GM06990 (cell line): Measurements from ENCODE around the gene RAD51.

Experiments
- DNase-seq: peaks from one replicate; pipeline ENCODE4 v3.0.0-alpha.2; 2011; ENCODE audit not compliant: insufficient read length; ENCODE audit errors: extremely low read depth
- H3K27me3 ChIP-seq: replicated peaks from 2 replicates; pipeline ENCODE4 v1.6.0; 2011; ENCODE audit warnings: low read length; ENCODE audit not compliant: control insufficient read depth, insufficient read depth
- H3K36me3 ChIP-seq: 2 replicates; pipeline ENCODE4 v1.5.1; 2011; ENCODE audit warnings: low read length; ENCODE audit not compliant: control insufficient read depth, insufficient read depth
- H3K4me3 ChIP-seq: replicated peaks from 2 replicates; pipeline ENCODE4 v1.5.1; 2011; ENCODE audit warnings: low read depth, mild to moderate bottlenecking, control low read depth, low read length
- TF ChIP-seq, protein P1 (sequence below): IDR thresholded peaks from 2 replicates; pipeline ENCODE4 v1.5.1; 2011; ENCODE audit warnings: low read length, control low read depth, mild to moderate bottlenecking, inconsistent platforms; ENCODE audit not compliant: insufficient read depth, poor library complexity, severe bottlenecking

Gene RAD51

DNA sequence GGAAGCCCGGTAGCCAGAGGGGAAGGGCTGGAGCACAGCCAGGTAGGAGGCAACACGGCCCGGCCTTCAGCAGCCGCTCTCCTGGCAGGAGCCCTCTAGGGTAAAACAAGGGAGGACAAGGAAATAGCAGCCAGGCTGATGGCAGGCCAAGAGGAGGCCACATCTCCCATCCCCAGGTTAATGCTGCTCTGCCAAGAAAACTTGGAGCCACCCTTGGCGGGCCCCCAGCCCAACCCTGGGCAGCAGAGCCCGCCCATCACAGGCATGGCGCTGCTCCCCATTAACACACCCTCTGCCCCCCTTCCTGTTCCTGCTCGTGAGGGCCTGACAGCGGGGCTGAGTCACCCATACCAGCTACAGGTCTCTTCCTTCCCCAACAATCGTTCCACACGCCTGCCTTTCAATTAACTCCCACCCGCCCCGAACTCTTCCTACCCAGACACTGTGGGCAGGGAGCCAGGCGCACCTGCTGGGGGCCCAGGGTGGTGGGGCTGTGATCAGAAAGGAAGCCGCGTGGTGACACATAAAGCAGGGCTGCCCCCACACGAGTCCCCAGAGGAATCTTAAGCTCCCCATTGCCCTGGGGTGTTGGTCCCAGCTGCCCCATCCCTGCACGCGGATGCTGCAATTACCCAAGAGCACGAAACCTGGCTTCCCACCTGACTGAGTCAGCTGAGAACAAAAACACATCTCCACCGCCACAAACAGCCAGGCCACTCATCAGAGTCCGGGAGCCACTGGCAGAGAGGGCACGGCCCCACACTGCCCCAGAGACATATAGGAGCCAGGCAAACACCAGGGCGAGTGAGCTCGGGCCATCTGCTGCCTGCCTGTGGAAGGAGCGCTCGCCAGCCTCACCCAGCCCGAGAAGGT is 74.5 kb downstream of the RAD51 start, which contains the start of gene C15orf62:
C15orf62 (plus strand) TSS at position 707 of the 873 bp plus-strand sequence. CDS start 516 bp downstream, outside the sequence.
- DNase-seq = peak; percentile 85
- Histone ChIP-seq H3K27me3 (no peaks in the 10 kb centered on the region), H3K36me3 (peaks cover 12% of the 10 kb centered on the region), H3K4me3 (no peak within 1 kb of the TSS)
- TF ChIP-seq, protein P1, sequence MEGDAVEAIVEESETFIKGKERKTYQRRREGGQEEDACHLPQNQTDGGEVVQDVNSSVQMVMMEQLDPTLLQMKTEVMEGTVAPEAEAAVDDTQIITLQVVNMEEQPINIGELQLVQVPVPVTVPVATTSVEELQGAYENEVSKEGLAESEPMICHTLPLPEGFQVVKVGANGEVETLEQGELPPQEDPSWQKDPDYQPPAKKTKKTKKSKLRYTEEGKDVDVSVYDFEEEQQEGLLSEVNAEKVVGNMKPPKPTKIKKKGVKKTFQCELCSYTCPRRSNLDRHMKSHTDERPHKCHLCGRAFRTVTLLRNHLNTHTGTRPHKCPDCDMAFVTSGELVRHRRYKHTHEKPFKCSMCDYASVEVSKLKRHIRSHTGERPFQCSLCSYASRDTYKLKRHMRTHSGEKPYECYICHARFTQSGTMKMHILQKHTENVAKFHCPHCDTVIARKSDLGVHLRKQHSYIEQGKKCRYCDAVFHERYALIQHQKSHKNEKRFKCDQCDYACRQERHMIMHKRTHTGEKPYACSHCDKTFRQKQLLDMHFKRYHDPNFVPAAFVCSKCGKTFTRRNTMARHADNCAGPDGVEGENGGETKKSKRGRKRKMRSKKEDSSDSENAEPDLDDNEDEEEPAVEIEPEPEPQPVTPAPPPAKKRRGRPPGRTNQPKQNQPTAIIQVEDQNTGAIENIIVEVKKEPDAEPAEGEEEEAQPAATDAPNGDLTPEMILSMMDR = no peak

DNA sequence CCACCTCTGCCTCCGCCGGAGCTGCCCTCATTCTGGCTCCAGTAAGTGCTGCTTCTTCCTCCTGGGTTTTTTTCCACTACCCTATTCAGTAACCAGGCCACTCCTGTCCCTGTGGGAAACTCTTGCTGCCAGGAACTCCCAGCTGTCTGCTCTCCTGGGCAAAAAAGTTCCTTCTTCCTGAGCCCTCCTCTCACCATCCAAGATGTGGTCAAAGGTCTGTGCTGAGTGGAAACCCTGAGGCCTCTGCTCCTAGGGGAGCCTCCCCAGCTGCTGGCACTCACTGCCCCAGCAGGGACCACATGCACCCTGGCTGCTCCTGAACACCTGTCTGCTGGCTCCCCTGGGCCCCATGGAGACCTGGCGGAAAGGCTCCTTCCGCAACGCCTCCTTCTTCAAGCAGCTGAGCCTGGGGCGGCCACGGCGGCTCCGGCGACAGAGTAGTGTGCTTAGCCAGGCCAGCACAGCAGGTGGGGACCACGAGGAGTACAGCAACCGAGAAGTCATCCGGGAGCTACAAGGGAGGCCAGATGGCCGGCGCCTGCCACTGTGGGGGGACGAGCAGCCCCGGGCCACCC is 75.3 kb downstream of the RAD51 start:
- TF ChIP-seq, protein P1 = no peak
- peaks cover 16% of the 10 kb centered on the region for H3K36me3 ChIP-seq
- no peaks in the 10 kb centered on the region for H3K27me3 ChIP-seq
- no peak overlapping the region for H3K4me3 ChIP-seq
- no peak for DNase-seq

DNA sequence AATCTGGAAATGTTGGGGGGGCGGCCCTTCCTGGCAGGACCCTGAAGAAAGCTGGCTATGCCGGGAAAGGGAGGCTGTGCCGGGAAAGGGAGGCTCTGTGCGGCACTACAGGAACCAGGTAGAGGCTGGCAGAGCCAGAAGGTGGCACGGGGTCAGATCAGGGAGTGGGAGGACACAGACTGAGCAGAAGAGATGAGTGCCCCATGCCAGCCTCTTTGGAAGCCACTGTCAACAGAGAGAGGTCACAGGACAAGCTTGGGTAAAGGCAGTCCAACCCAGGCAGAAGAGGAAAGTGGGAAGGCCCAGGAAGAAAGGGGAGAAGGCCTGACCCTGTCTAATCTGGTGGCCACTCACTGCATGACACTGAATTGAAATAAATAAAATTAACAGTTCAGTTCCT is 76.3 kb downstream of the RAD51 start:
- Histone ChIP-seq H3K4me3 (no peak overlapping the region), H3K36me3 (peaks cover 26% of the 10 kb centered on the region), H3K27me3 (no peaks in the 10 kb centered on the region)
- no peak for DNase-seq
- TF ChIP-seq, protein P1 = no peak

DNA sequence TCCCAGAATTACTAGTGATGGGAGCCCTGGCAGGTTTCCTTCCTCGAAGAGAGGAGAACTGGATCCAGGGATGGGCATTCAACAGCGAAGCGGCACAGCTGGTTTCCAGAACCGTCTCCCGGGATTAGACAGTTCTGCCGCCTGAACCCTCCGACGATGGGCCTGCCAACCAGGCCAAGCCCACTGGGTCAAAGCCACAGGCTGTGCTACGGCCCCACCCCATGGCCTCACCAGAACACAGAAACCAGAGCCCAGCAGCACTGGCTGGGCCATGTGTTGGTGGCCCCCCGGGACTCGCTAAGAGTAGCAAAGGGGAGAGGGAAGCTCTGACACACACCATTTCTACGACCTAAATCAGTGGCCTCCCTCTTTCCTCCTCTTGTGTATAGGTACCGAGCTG is 77.0 kb downstream of the RAD51 start:
- no peak for DNase-seq
- H3K36me3 ChIP-seq = peaks cover 29% of the 10 kb centered on the region
- H3K4me3 ChIP-seq = no peak overlapping the region
- no peaks in the 10 kb centered on the region for H3K27me3 ChIP-seq
- TF ChIP-seq, protein P1 = no peak

DNA sequence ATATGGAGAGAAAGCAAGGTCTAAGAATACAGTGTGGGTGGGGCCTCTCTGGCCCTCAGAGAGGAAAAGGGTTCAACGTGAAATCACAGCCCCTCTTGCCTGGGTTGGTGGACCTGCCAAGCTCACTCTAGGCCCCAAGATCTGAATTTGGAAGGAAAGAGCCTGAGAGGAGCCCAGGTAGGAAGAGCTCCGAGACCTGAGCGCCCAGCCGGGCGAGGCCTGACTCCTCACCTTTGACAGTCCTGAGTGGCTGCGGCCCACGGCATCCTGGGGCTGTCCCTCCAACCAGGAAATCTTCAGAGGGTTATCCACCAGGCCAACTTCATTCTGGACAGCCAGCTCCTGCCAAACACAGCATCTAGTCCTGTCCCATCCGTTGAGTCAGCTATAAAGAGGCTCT is 78.5 kb downstream of the RAD51 start:
- TF ChIP-seq, protein P1 = no peak
- H3K4me3 ChIP-seq = no peak overlapping the region

More for the DNA sequence above, 78.5 kb downstream of the RAD51 start:
- peaks cover 24% of the 10 kb centered on the region for H3K36me3 ChIP-seq
- no peak for DNase-seq
- H3K27me3 ChIP-seq = no peaks in the 10 kb centered on the region
